Measurements from ENCODE around the gene OR8K5. TPM values are rescaled to one million over a fixed set of nuclear protein-coding genes. Genes with fewer than 3 reads are reported as not detected.

OR8K5 gene
- polyA plus RNA-seq = not detected in 3 replicates
- polyA plus RNA-seq (2011; ENCODE audit: low read depth) = not detected
- polyA plus RNA-seq (2011; cell fraction: cytosol; rRNA removed) = not detected in 2 replicates
- not detected in 2 replicates for polyA plus RNA-seq (2011; cell fraction: nucleus; rRNA removed)
- not detected in 2 replicates for polyA plus RNA-seq (2012; ENCODE audit: low replicate concordance)
- polyA minus RNA-seq = not detected in 3 replicates
- not detected for polyA minus RNA-seq (2011; cell fraction: cytosol; rRNA and poly(A)+ RNA removed)
- not detected in 2 replicates for polyA minus RNA-seq (2011; cell fraction: nucleus; rRNA and poly(A)+ RNA removed)

- no peaks in the 10 kb centered on the region for H3K27me3 ChIP-seq (ENCODE audit: control insufficient read depth, extremely low read depth, insufficient read depth, low read length)
- no peak within 1 kb of the TSS for H3K27ac ChIP-seq (ENCODE audit: control insufficient read depth, insufficient read depth, low read length)
- H3K36me3 ChIP-seq (ENCODE audit: control insufficient read depth in 2 of 2, extremely low read depth in 1 of 2, insufficient read depth in 2 of 2, low read length in 2 of 2) = no peaks in the 10 kb centered on the region
- dilution Hi-C loops (cut with MboI; ENCODE audit: extremely low pct_ligation_motif_present, low sequenced_read_pairs) = no loop called here
- H3K9me1 ChIP-seq (ENCODE audit: control insufficient read depth, extremely low read depth, insufficient read depth, low read length) = no peaks in the 10 kb centered on the region
- TF ChIP-seq EZH2 (IDR thresholded peaks at IDR 0.05; ENCODE audit: low read length) (no peak), CTCF (optimal IDR thresholded peaks at IDR 0.05 in 1 of 3, IDR thresholded peaks at IDR 0.05 in 1 of 3, conservative IDR thresholded peaks at IDR 0.05 in 1 of 3; ENCODE audit: extremely low read depth in 1 of 3, insufficient read depth in 2 of 3, low read length in 3 of 3) (no peak)
- H2AFZ ChIP-seq (ENCODE audit: control insufficient read depth, low read length) = no peak within 1 kb of the TSS
- no peaks in the 10 kb centered on the region for H3K9me3 ChIP-seq (ENCODE audit: control insufficient read depth, low read depth, low read length)
- no peaks in the 10 kb centered on the region for H3K4me1 ChIP-seq (ENCODE audit: control insufficient read depth, extremely low read depth, insufficient read depth, low read length)
- H3K4me3 ChIP-seq (ENCODE audit: control insufficient read depth in 2 of 3, extremely low read depth in 1 of 3, insufficient read depth in 2 of 3, low read depth in 1 of 3, low read length in 3 of 3) = no peak within 1 kb of the TSS
- no peaks in the 10 kb centered on the region for H3K79me2 ChIP-seq (ENCODE audit: control insufficient read depth, insufficient read depth, low read length)
- H3K4me2 ChIP-seq (ENCODE audit: control insufficient read depth, extremely low read depth, insufficient read depth, low read depth, low read length) = no peak within 1 kb of the TSS
- H3K9ac ChIP-seq (ENCODE audit: control insufficient read depth, extremely low read depth, insufficient read depth, low read length) = no peak within 1 kb of the TSS
- no peaks in the 10 kb centered on the region for H4K20me1 ChIP-seq (ENCODE audit: control insufficient read depth, extremely low read depth, insufficient read depth, low read length)
- FAIRE-seq = no peak
- DNase-seq (ENCODE audit: low read depth, low spot score) = no peak
Observed at GRCh38 chr11:56160217-56160616, at the start of gene OR8K5. Gene OR8K5 (minus strand): TSS chr11:56160317. CDS start chr11:56160317, 0 bp downstream.

- H3K4me1 ChIP-seq (ENCODE audit: control insufficient read depth, extremely low read depth, insufficient read depth, low read length) = no peaks in the 10 kb centered on the region
- H3K4me3 ChIP-seq (ENCODE audit: control insufficient read depth in 2 of 3, extremely low read depth in 1 of 3, insufficient read depth in 2 of 3, low read depth in 1 of 3, low read length in 3 of 3) = no peak overlapping the region
- FAIRE-seq = no peak
- H4K20me1 ChIP-seq (ENCODE audit: control insufficient read depth, extremely low read depth, insufficient read depth, low read length) = no peaks in the 10 kb centered on the region
- no peak overlapping the region for H3K9ac ChIP-seq (ENCODE audit: control insufficient read depth, extremely low read depth, insufficient read depth, low read length)
- peaks cover 2% of the 10 kb centered on the region for H3K9me3 ChIP-seq (ENCODE audit: control insufficient read depth, low read depth, low read length)
- no peak overlapping the region for H2AFZ ChIP-seq (ENCODE audit: control insufficient read depth, low read length)
- no peak for TF ChIP-seq CTCF (optimal IDR thresholded peaks at IDR 0.05 in 1 of 3, IDR thresholded peaks at IDR 0.05 in 1 of 3, conservative IDR thresholded peaks at IDR 0.05 in 1 of 3; ENCODE audit: extremely low read depth in 1 of 3, insufficient read depth in 2 of 3, low read length in 3 of 3)
- no peak for TF ChIP-seq EZH2 (IDR thresholded peaks at IDR 0.05; ENCODE audit: low read length)
- no peak for DNase-seq (ENCODE audit: low read depth, low spot score)
- no peaks in the 10 kb centered on the region for H3K79me2 ChIP-seq (ENCODE audit: control insufficient read depth, insufficient read depth, low read length)
- no peak overlapping the region for H3K4me2 ChIP-seq (ENCODE audit: control insufficient read depth, extremely low read depth, insufficient read depth, low read depth, low read length)
- H3K9me1 ChIP-seq (ENCODE audit: control insufficient read depth, extremely low read depth, insufficient read depth, low read length) = no peaks in the 10 kb centered on the region
- no peaks in the 10 kb centered on the region for H3K27me3 ChIP-seq (ENCODE audit: control insufficient read depth, extremely low read depth, insufficient read depth, low read length)
- H3K27ac ChIP-seq (ENCODE audit: control insufficient read depth, insufficient read depth, low read length) = no peak overlapping the region
- H3K36me3 ChIP-seq (ENCODE audit: control insufficient read depth in 2 of 2, extremely low read depth in 1 of 2, insufficient read depth in 2 of 2, low read length in 2 of 2) = no peaks in the 10 kb centered on the region
- dilution Hi-C loops (cut with MboI; ENCODE audit: extremely low pct_ligation_motif_present, low sequenced_read_pairs) = no loop called here
Observed at GRCh38 chr11:56207790-56208189, 47.7 kb upstream of the OR8K5 start.

Data from keratinocyte (primary cell).